Endothelial cell of umbilical vein (primary cell): ENCODE data around the gene BCS1L.

Experiments
- CTCF ChIP-seq, 2 donors: IDR thresholded peaks; 1 replicate in 1 of 2; 2 replicates in 1 of 2; pipeline ENCODE4 v1.5.1; 2011; ENCODE audit warnings: low read length in 2 of 2, mild to moderate bottlenecking in 2 of 2, moderate library complexity in 2 of 2, control low read depth in 1 of 2, inconsistent platforms in 1 of 2, low read depth in 1 of 2; ENCODE audit not compliant: insufficient read depth in 1 of 2; ENCODE audit errors: extremely low read depth in 1 of 2
- EZH2 ChIP-seq: IDR thresholded peaks from 2 replicates; pipeline ENCODE4 v1.6.1; 2012; ENCODE audit warnings: borderline replicate concordance, low read depth, mild to moderate bottlenecking, moderate library complexity, low read length, inconsistent platforms; ENCODE audit not compliant: severe bottlenecking
- JUN ChIP-seq: IDR thresholded peaks from 2 replicates; pipeline ENCODE4 v1.6.1; 2011; ENCODE audit warnings: borderline replicate concordance, low read depth; ENCODE audit not compliant: insufficient read length, insufficient read depth
- MAX ChIP-seq: IDR thresholded peaks from 2 replicates; pipeline ENCODE4 v1.6.1; 2011; ENCODE audit not compliant: insufficient read depth, insufficient read length
- POLR2A ChIP-seq: IDR thresholded peaks from 2 replicates; pipeline ENCODE4 v1.6.1; 2012; ENCODE audit warnings: low read depth, mild to moderate bottlenecking, control low read depth, low read length
- POLR2AphosphoS5 ChIP-seq: IDR thresholded peaks from 2 replicates; pipeline ENCODE4 v1.6.1; 2012; ENCODE audit warnings: low read depth, mild to moderate bottlenecking, control low read depth, low read length, moderate library complexity; ENCODE audit not compliant: insufficient read depth

GRCh38 chr2:218615868-218616315, 43.6 kb upstream of the BCS1L start:
- TF ChIP-seq POLR2AphosphoS5 (no peak), CTCF (IDR thresholded peaks at IDR 0.05; ENCODE audit: extremely low read depth in 1 of 2, insufficient read depth in 1 of 2, low read depth in 1 of 2, low read length in 2 of 2) (no peak), MAX (no peak), POLR2A (no peak), EZH2 (no peak), JUN (no peak)
